Esophagus (tissue), 2 donors: ENCODE data around the gene SND1. TPM values are rescaled to one million over a fixed set of nuclear protein-coding genes. Genes with fewer than 3 reads are reported as not detected.
A peak's percentile ranks its signal among the peaks of the same experiment; 100 is the strongest.

ENCODE experiments used
- H3K27ac ChIP-seq, 2 donors: one replicate each; pipeline ENCODE4 v1.5.1; 2013; ENCODE audit warnings: low read depth in 2 of 2, mild to moderate bottlenecking in 2 of 2, inconsistent platforms in 1 of 2, low read length in 1 of 2, moderate library complexity in 1 of 2
- H3K27me3 ChIP-seq, 2 donors: one replicate each; pipeline ENCODE4 v1.6.1; 2013; ENCODE audit warnings: low read length in 2 of 2, control low read depth in 1 of 2, mild to moderate bottlenecking in 1 of 2; ENCODE audit not compliant: insufficient read depth in 2 of 2, control insufficient read depth in 1 of 2
- H3K36me3 ChIP-seq, 2 donors: one replicate each; pipeline ENCODE4 v1.6.1; 2013; ENCODE audit warnings: low read length in 1 of 2; ENCODE audit not compliant: control insufficient read depth in 2 of 2, insufficient read depth in 2 of 2
- H3K4me1 ChIP-seq, 2 donors: one replicate each; pipeline ENCODE4 v1.6.1; 2013; ENCODE audit warnings: low read length in 1 of 2; ENCODE audit not compliant: control insufficient read depth in 2 of 2, insufficient read depth in 2 of 2
- H3K4me3 ChIP-seq, 2 donors: one replicate each; pipeline ENCODE4 v1.5.1; 2013; ENCODE audit warnings: low read length in 2 of 2, mild to moderate bottlenecking in 2 of 2, low read depth in 1 of 2, moderate library complexity in 1 of 2
- H3K9me3 ChIP-seq, 2 donors: one replicate each; pipeline ENCODE4 v1.6.1; 2013; ENCODE audit warnings: mild to moderate bottlenecking in 2 of 2, low read depth in 1 of 2, low read length in 1 of 2, moderate library complexity in 1 of 2; ENCODE audit not compliant: control insufficient read depth in 2 of 2, insufficient read depth in 1 of 2
- WGBS, 2 donors: extraction: QIAGEN DNeasy Blood & Tissue Kit; methylation state at CpG; one replicate each; pipeline ENCODE4 v1.1.7; 2013; 5-methylcytosine and 5-hydroxymethylcytosine counted together
- polyA plus RNA-seq, 2 donors: library from polyadenylated mRNA; stranded (reverse); fragments of 200-250 nt; gene quantifications; one replicate each; pipeline ENCODE4 v1.2.3, GENCODE V29; 2013
- donor health status: healthy with polysubstance abuse.
- donor health status: Bipolar disorder and iron deficiency.

The SND1 gene
- 10 to 100 TPM; 23.1 to 44.4 TPM for polyA plus RNA-seq

GRCh38 chr7:127651556-127652332, at the start of gene SND1:
Gene SND1 (plus strand): TSS chr7:127652194. CDS start chr7:127652374, 180 bp downstream.
- no peaks in the 10 kb centered on the region for H3K27me3 ChIP-seq
- no peaks in the 10 kb centered on the region for H3K9me3 ChIP-seq
- peak within 1 kb of the TSS; percentile 91 to 98 for H3K4me3 ChIP-seq
- H3K36me3 ChIP-seq: no peaks in the 10 kb centered on the region
- no peaks in the 10 kb centered on the region for H3K4me1 ChIP-seq
- WGBS, 2 donors: 1% methylated on average over 52 to 67 of the region's 67 CpGs
- peak within 1 kb of the TSS; percentile 96 to 98 for H3K27ac ChIP-seq

GRCh38 chr7:127608446-127608845, 43.5 kb upstream of the SND1 start:
- Histone ChIP-seq H3K27ac (no peak overlapping the region), H3K36me3 (no peaks in the 10 kb centered on the region), H3K9me3 (peaks cover 0 to 16% of the 10 kb centered on the region in 2 donors), H3K4me3 (no peak overlapping the region), H3K4me1 (no peaks in the 10 kb centered on the region), H3K27me3 (no peaks in the 10 kb centered on the region)
- 83 to 87% methylated on average over 6 of the region's 6 CpGs for WGBS, 2 donors

GRCh38 chr7:127609297-127609696, 42.7 kb upstream of the SND1 start:
- no peaks in the 10 kb centered on the region for H3K4me1 ChIP-seq

GRCh38 chr7:127612263-127612662, 39.7 kb upstream of the SND1 start:
- no peaks in the 10 kb centered on the region for H3K36me3 ChIP-seq
- no peak overlapping the region for H3K27ac ChIP-seq
- peaks cover 0 to 16% of the 10 kb centered on the region in 2 donors for H3K9me3 ChIP-seq
- no peak overlapping the region for H3K4me3 ChIP-seq
- peaks cover 0 to 3% of the 10 kb centered on the region in 2 donors for H3K27me3 ChIP-seq
- H3K4me1 ChIP-seq: no peaks in the 10 kb centered on the region
- WGBS, 2 donors: 87 to 91% methylated on average over 1 of the region's 1 CpG

More at GRCh38 chr7:127609297-127609696, 42.7 kb upstream of the SND1 start:
- Histone ChIP-seq H3K36me3 (no peaks in the 10 kb centered on the region), H3K27ac (no peak overlapping the region), H3K4me3 (no peak overlapping the region), H3K27me3 (no peaks in the 10 kb centered on the region), H3K9me3 (peaks cover 0 to 16% of the 10 kb centered on the region in 2 donors)
- WGBS, 2 donors: 86 to 88% methylated on average over 6 of the region's 6 CpGs

DNA sequence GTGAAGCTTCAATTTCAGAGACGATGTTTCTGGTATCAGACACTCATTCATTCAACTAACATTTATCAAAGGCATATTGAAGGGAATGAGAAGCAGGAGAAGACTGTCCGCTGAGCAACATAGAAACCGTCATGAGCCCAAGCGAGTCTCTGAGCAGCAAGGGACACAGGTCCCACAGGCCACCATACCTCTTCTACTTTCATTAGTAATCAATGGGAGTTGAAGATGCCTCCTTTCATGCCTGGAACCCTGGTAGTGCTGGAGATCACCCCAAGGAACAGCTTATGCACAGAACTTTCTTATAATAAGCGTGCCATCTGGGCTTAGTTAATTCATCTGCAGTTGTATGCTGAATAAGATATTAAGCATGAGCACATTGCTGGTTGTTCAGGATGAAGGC, 35.3 kb upstream of the SND1 start:
- Histone ChIP-seq H3K27ac (no peak overlapping the region), H3K27me3 (peaks cover 7 to 9% of the 10 kb centered on the region in 2 donors), H3K4me3 (no peak overlapping the region), H3K36me3 (no peaks in the 10 kb centered on the region), H3K9me3 (no peaks in the 10 kb centered on the region), H3K4me1 (no peaks in the 10 kb centered on the region)
- WGBS, 2 donors: 91 to 92% methylated on average over 5 of the region's 5 CpGs

GRCh38 chr7:127618042-127618441, 34.0 kb upstream of the SND1 start, which contains the start of gene PAX4:
Gene PAX4 (minus strand): TSS chr7:127618142. CDS start chr7:127615928, 2,214 bp downstream.
- no peaks in the 10 kb centered on the region for H3K36me3 ChIP-seq
- no peaks in the 10 kb centered on the region for H3K4me1 ChIP-seq
- WGBS, 2 donors: 48 to 51% methylated on average over 2 of the region's 2 CpGs

DNA sequence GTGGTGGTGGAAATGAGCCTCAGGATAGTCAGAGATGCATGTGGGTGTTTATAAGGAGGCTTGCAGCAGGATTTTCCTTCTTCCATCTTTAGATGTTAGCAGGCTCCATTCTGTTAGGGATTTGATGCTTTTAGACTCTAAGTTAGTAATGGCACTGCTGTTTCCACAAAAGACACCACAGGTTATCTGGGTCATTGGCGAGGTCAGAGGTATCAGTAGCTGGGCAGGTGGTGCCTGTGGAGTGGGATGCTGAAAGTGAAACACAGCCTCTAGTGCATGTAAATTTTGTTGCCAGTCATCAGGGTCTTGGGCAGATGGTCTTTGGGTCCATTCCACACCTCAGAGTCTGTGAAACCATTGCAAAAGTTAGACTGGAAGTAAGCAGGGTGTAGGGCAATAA, 33.2 kb upstream of the SND1 start:
- H3K27me3 ChIP-seq: peaks cover 7 to 9% of the 10 kb centered on the region in 2 donors
- no peaks in the 10 kb centered on the region for H3K9me3 ChIP-seq
- H3K36me3 ChIP-seq: no peaks in the 10 kb centered on the region
- H3K27ac ChIP-seq: no peak overlapping the region
- H3K4me3 ChIP-seq: no peak overlapping the region
- 52 to 72% methylated on average over 1 of the region's 1 CpG for WGBS, 2 donors
- H3K4me1 ChIP-seq: no peaks in the 10 kb centered on the region

More at GRCh38 chr7:127618042-127618441, 34.0 kb upstream of the SND1 start, which contains the start of gene PAX4:
- Histone ChIP-seq H3K27ac (no peak within 1 kb of the TSS), H3K27me3 (peaks cover 7 to 9% of the 10 kb centered on the region in 2 donors), H3K4me3 (no peak within 1 kb of the TSS), H3K9me3 (no peaks in the 10 kb centered on the region)

GRCh38 chr7:127619681-127620405, 32.2 kb upstream of the SND1 start:
- Histone ChIP-seq H3K4me1 (no peaks in the 10 kb centered on the region), H3K9me3 (no peaks in the 10 kb centered on the region), H3K27ac (no peak overlapping the region), H3K27me3 (peaks cover 4 to 9% of the 10 kb centered on the region in 2 donors), H3K36me3 (no peaks in the 10 kb centered on the region), H3K4me3 (no peak overlapping the region)
- WGBS, 2 donors: 7 to 11% methylated on average over 27 of the region's 27 CpGs

DNA sequence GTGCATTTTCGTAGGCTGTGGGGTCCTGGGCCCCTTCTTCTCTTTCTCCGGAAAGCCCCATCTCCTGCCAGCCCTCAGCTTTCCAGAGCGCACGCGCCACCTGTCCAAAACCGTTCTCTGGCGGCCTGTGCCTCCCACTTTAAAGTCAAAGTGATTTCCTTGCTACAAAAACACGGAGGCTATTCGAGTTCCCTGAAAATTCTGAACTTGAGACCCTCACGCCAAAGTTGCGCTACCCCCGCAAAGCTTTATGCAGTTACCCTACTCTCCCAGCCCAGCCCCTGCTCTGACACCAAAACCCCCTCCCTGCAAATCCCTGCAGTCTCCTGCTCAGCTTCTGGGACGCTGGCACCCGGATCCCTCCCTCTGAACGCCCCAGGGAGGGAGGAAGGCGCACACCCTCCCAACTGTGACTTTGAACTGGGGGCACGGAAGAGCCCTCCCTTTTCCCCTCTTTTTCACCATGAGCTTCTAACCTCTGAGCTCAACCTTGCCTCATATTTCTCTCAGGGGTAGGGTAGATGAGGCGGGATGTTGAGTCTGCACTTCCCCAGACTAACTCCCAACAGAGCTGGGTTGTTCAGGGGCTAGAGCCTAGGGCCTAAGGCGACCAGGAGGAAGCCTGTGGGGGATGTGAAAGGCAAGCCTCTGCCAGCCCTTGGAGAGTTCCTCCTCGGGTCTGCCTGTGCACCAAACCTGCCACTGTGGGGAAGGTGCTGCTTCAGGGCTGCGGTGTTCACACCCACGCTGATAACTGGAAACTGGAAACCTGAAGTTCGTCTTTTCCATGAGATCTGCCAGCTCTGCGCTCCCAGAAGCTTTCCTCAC, 31.4 kb upstream of the SND1 start:
- Histone ChIP-seq H3K27me3 (peaks cover 3 to 9% of the 10 kb centered on the region in 2 donors), H3K27ac (no peak overlapping the region), H3K36me3 (no peaks in the 10 kb centered on the region), H3K4me1 (no peaks in the 10 kb centered on the region), H3K9me3 (no peaks in the 10 kb centered on the region), H3K4me3 (no peak overlapping the region)
- 4% methylated on average over 23 to 24 of the region's 24 CpGs for WGBS, 2 donors
